Bronchial smooth muscle cell (primary cell): ENCODE results near the gene ASAH2B. TPM values are rescaled to one million over a fixed set of nuclear protein-coding genes. Genes with fewer than 3 reads are reported as not detected.

Experiments used
- total RNA-seq: library from RNA; depleted of rRNA; stranded (reverse); fragments of >200 nt; gene quantifications from 2 replicates; pipeline ENCODE4 v1.2.1, GENCODE V29; 2014

ASAH2B gene
- 0.94 and 1.7 TPM in 2 replicates for total RNA-seq

DNA sequence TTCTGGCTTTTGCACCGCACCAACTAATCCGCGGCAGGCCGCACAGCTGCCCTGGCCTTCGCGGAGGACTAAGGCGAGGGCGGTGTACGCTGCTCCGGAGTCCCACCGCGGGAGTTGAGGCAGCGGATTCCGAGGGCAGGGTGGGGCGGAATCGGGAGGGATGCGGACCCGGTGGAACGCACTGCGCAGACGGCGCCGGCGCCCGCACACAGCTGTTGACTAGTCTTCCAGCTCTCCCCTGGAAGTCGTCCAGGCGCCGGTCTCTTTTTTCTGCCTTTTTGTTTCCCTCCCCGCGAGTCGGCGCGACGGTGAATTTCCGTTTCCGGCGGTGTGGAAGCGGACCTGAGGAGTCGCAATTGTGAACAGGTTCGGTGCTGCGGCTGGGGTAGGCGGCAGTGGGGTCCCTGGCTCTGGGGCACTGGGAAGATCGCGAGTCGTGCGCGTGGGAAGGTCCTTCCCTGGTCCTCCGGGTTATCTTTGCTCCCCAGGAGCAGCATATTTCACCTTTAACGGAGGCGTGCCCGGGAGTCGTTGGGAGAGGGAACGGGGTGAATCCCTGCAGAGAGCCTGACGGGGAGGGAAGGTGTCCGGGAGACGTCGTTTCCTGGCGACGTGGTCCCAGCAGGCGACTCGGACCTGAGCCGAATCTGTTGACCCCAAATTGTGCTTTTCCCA, at the start of gene ASAH2B:
TSS of gene ASAH2B (plus strand) at position 319 of the 675 bp plus-strand sequence. CDS start 5,195 bp downstream, outside the sequence.

Other genes with a start within 250 kb of the ASAH2B start
- gene SGMS1, start 116.0 kb upstream of the ASAH2B start, total RNA-seq = 28.2 and 50.9 TPM in 2 replicates
- gene A1CF, start 145.7 kb downstream of the ASAH2B start, total RNA-seq = under 0.01 TPM in 1 of 2 replicates, not detected in the other